ENCODE data around the gene RGS16. TPM values are rescaled to one million over a fixed set of nuclear protein-coding genes. Genes with fewer than 3 reads are reported as not detected.
"Not testable (repeated sequence)": the region's sequence is repeated elsewhere in the genome, so short reads cannot be mapped to it uniquely, and the experiment has no call there.

The RGS16 gene
- total and polyA plus RNA-seq, 7 experiments from 2014 or later: 0.10 to 17.5 (median 0.54) TPM

DNA sequence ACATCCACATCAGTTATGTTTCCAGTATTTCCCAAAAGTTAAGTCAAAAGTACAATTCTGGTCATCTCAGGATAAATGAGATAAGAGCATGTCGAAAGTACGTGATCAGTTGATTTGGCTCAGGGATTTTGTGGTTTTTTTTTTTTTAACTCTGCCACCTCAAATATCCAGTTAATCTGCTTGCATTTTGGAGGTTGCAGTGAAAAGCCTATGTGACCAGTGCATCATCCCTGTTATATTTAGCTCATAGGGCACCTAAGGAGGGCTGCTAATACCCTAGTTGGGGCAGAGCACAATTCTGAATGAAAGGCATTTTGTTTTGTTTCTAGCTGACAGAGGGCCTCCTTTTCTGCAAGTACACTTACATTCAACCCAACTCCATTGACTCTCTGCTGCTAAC is 31.7 kb upstream of the RGS16 start:
- Mint-ChIP-seq H3K27me3 (peaks cover 0 to 40% (median 6%) of the 10 kb centered on the region in 5 donors), H3K27ac (no peak overlapping the region), H3K9me3 (no peaks in the 10 kb centered on the region), H3K4me1 (peaks cover 10 to 22% (median 17%) of the 10 kb centered on the region in 7 donors), H3K36me3 (no peaks in the 10 kb centered on the region), H3K4me3 (no peak overlapping the region)
- Histone ChIP-seq H3K27ac (ENCODE audit: low read depth, low read length) (no peak overlapping the region), H3K9me3 (ENCODE audit: control insufficient read depth in 2 of 3, low read length in 3 of 3) (no peaks in the 10 kb centered on the region), H3K36me3 (ENCODE audit: control insufficient read depth in 2 of 3, insufficient read depth in 3 of 3, low read length in 3 of 3) (no peaks in the 10 kb centered on the region), H3K4me1 (ENCODE audit: control insufficient read depth in 2 of 2, insufficient read depth in 2 of 2, low read length in 2 of 2) (no peaks in the 10 kb centered on the region), H3K27me3 (ENCODE audit: control insufficient read depth in 2 of 2, insufficient read depth in 2 of 2, low read length in 2 of 2) (no peaks in the 10 kb centered on the region), H3K4me3 (ENCODE audit: low read length) (no peak overlapping the region)
- no peak for DNase-seq
- ATAC-seq: no peak
- intact Hi-C loops (cut with micrococcal nuclease): no loop called here
- CTCF ChIA-PET: no interaction called here
- POLR2A ChIA-PET: interaction anchor here (0.6 kb wide), 1 partner anchor 322 kb away, joined by 3 read pairs; no protein-coding TSS in a partner anchor

DNA sequence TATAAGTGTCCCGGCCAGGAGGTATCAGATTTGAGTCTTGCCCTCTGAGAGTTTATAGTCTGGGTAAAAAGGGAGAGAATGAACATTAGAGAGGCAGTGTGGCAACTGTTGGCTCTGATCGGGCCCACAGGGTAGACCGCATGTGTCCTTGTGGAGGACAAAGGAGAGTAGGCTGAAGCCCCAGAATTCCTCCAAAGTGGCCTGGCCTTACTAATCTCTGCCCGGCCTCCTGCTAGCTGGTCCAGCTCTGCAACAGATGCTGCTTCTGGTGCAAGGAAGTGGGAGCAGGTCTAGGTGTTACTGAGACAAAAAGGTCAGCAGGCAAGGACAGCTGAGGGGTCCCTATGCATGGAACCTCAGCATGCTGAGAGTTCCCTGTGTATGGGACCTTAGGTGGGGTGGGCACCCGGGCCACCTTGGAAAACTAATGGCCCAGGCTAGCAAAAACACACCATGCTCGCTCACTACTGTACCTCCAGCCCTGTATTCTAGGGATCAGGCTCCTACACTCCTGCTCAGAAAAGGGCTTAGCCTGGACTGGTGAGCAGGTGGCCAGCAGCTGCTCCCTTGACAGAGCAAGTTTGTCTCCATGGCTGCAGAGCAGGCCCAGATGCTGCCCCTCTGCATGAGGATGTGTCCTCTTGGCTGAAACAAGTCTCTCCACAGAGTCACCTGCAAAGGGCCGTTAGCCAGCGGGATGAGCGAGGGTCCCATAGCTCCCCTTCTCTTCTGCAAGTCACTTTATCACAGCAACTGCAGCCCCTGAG is 30.3 kb upstream of the RGS16 start:
- H3K4me3 ChIP-seq (ENCODE audit: low read length): no peak overlapping the region
- no peak overlapping the region for H3K27ac Mint-ChIP-seq
- intact Hi-C loops (cut with micrococcal nuclease): no loop called here
- no peak overlapping the region for H3K27ac ChIP-seq (ENCODE audit: low read depth, low read length)
- peaks cover 8 to 10% of the 10 kb centered on the region in 2 donors for H3K4me1 ChIP-seq (ENCODE audit: control insufficient read depth in 2 of 2, insufficient read depth in 2 of 2, low read length in 2 of 2)
- ChIA-PET CTCF (no interaction called here), POLR2A (no interaction called here)
- DNase-seq (no peak), ATAC-seq (no peak)
- no peaks in the 10 kb centered on the region for H3K9me3 Mint-ChIP-seq
- H3K36me3 ChIP-seq (ENCODE audit: control insufficient read depth in 2 of 3, insufficient read depth in 3 of 3, low read length in 3 of 3): no peaks in the 10 kb centered on the region
- no peaks in the 10 kb centered on the region for H3K9me3 ChIP-seq (ENCODE audit: control insufficient read depth in 2 of 3, low read length in 3 of 3)
- H3K4me3 Mint-ChIP-seq: no peak overlapping the region
- no peaks in the 10 kb centered on the region for H3K27me3 ChIP-seq (ENCODE audit: control insufficient read depth in 2 of 2, insufficient read depth in 2 of 2, low read length in 2 of 2)
- H3K36me3 Mint-ChIP-seq: no peaks in the 10 kb centered on the region
- H3K27me3 Mint-ChIP-seq: peaks cover 0 to 47% (median 6%) of the 10 kb centered on the region in 5 donors
- H3K4me1 Mint-ChIP-seq: peaks cover 24 to 36% (median 31%) of the 10 kb centered on the region in 7 donors

DNA sequence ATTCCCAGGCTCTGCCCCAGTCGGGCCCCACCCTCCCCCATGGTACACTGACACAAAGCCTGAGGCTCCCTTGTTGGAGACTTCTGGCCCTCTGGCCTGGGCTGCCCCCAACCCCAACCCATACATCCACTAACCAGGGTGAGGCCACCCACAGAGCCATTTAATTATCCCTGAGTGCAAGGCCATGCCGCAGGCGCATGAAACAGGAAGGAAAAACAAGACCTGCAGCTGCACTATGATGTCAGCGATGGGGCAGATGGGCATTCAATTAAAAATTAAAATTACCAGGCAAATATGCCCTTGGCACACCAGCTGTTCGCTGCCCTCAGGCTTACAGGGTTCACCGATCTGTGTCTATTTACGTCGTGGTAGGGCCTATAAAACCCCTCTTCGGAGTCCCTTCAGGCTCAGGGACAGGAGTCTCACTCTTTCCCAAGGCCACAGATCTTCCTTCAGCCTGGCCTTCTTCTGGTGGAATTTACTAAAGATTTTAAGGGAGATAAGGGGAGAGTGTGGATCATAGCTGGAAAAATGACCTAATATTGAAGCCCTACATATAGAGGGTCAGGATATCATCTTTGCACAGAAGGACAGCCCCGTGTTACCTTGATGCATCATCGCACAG is 29.6 kb upstream of the RGS16 start:
- Histone ChIP-seq H3K27ac (ENCODE audit: low read depth, low read length) (no peak overlapping the region), H3K4me1 (ENCODE audit: control insufficient read depth in 2 of 2, insufficient read depth in 2 of 2, low read length in 2 of 2) (peaks cover 13% of the 10 kb centered on the region in 2 donors), H3K36me3 (ENCODE audit: control insufficient read depth in 2 of 3, insufficient read depth in 3 of 3, low read length in 3 of 3) (no peaks in the 10 kb centered on the region), H3K4me3 (ENCODE audit: low read length) (no peak overlapping the region), H3K9me3 (ENCODE audit: control insufficient read depth in 2 of 3, low read length in 3 of 3) (no peaks in the 10 kb centered on the region), H3K27me3 (ENCODE audit: control insufficient read depth in 2 of 2, insufficient read depth in 2 of 2, low read length in 2 of 2) (no peaks in the 10 kb centered on the region)
- CTCF ChIA-PET: no interaction called here
- H3K27ac Mint-ChIP-seq: peak overlapping the region in 1 of 9 donors; percentile 57
- H3K9me3 Mint-ChIP-seq: no peaks in the 10 kb centered on the region
- DNase-seq: no peak
- peaks cover 0 to 49% (median 6%) of the 10 kb centered on the region in 5 donors for H3K27me3 Mint-ChIP-seq
- POLR2A ChIA-PET: no interaction called here
- H3K36me3 Mint-ChIP-seq: no peaks in the 10 kb centered on the region
- H3K4me1 Mint-ChIP-seq: peaks cover 30 to 42% (median 37%) of the 10 kb centered on the region in 7 donors
- no peak overlapping the region for H3K4me3 Mint-ChIP-seq
- ATAC-seq: no peak
- intact Hi-C loops (cut with micrococcal nuclease): no loop called here

DNA sequence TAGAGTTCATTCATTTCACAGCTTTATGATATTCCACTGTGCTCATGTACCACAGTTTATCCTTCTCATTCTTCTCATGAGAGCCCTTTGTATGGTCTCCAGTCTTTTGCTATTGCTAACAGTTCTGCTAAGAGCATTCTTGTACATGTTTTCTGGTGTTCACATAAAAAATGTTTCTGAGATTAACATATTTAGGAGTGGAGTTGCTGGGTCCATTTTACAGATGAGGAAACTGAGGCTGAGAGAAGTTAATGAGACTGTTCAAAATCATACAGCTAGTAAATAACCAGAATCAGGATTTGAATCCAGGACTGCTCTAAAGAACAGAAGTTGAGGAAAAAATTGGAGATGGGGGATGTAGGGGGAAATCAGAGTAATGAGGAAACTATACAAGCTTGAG is 28.8 kb upstream of the RGS16 start:
- H3K4me3 ChIP-seq (ENCODE audit: low read length): no peak overlapping the region
- no peak overlapping the region for H3K27ac ChIP-seq (ENCODE audit: low read depth, low read length)
- Mint-ChIP-seq H3K36me3 (no peaks in the 10 kb centered on the region), H3K4me1 (peaks cover 30 to 42% (median 37%) of the 10 kb centered on the region in 7 donors), H3K9me3 (no peaks in the 10 kb centered on the region), H3K27me3 (peaks cover 0 to 52% (median 6%) of the 10 kb centered on the region in 5 donors), H3K27ac (no peak overlapping the region), H3K4me3 (peak overlapping the region in 1 of 10 donors; percentile 40)
- intact Hi-C loops (cut with micrococcal nuclease): no loop called here
- H3K4me1 ChIP-seq (ENCODE audit: control insufficient read depth in 2 of 2, insufficient read depth in 2 of 2, low read length in 2 of 2): peaks cover 13% of the 10 kb centered on the region in 2 donors
- ChIA-PET CTCF (interaction anchor here (0.6 to 2.4 kb wide), 2 partner anchors 32 to 34 kb away, joined by 3 to 7 read pairs; no protein-coding TSS in a partner anchor), POLR2A (interaction anchor here (0.8 kb wide), 1 partner anchor 29 kb away, joined by 3 read pairs; the partner anchor contains the start of gene RGS16)
- H3K9me3 ChIP-seq (ENCODE audit: control insufficient read depth in 2 of 3, low read length in 3 of 3): no peaks in the 10 kb centered on the region
- ATAC-seq: no peak
- no peaks in the 10 kb centered on the region for H3K27me3 ChIP-seq (ENCODE audit: control insufficient read depth in 2 of 2, insufficient read depth in 2 of 2, low read length in 2 of 2)
- H3K36me3 ChIP-seq (ENCODE audit: control insufficient read depth in 2 of 3, insufficient read depth in 3 of 3, low read length in 3 of 3): no peaks in the 10 kb centered on the region
- no peak for DNase-seq

DNA sequence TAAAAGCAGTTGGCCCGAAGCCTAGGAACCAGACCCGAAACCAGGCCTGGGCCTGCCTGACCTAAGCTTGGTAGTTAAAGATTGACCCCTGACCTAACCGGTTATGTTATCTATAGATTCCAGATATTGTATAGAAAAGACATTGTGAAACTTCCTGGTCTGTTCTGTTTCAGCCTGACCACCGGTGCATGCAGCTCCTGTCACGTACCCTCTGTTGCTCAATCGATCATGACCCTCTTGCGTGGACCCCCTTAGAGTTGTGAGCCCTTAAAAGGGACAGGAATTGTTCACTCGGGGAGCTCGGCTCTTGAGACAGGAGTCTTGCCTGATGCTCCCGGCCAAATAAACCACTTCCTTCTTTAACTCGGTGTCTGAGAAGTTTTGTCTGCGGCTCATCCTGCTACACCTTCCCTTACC is 28.3 kb upstream of the RGS16 start:
- H3K4me3 ChIP-seq (ENCODE audit: low read length); ATAC-seq; H3K36me3 Mint-ChIP-seq; H3K27ac ChIP-seq (ENCODE audit: low read depth, low read length); H3K9me3 ChIP-seq (ENCODE audit: control insufficient read depth in 2 of 3, low read length in 3 of 3); H3K36me3 ChIP-seq (ENCODE audit: control insufficient read depth in 2 of 3, insufficient read depth in 3 of 3, low read length in 3 of 3); H3K27me3 ChIP-seq (ENCODE audit: control insufficient read depth in 2 of 2, insufficient read depth in 2 of 2, low read length in 2 of 2); H3K9me3 Mint-ChIP-seq; intact Hi-C loops (cut with micrococcal nuclease): not testable (repeated sequence)
- POLR2A ChIA-PET: interaction anchor here (0.7 to 0.8 kb wide), 2 partner anchors 22 to 28 kb away, joined by 3 to 5 read pairs; partner anchors contain the start of gene RGS16
- Mint-ChIP-seq H3K27ac (peak overlapping the region in 2 of 9 donors; percentile 64 to 72), H3K27me3 (peaks cover 0 to 49% (median 6%) of the 10 kb centered on the region in 5 donors), H3K4me1 (peaks cover 30 to 42% (median 37%) of the 10 kb centered on the region in 7 donors), H3K4me3 (peak overlapping the region; percentile 17 to 77 (median 50))
- DNase-seq: peak in 1 of 9 donors; percentile 16
- peaks cover 13% of the 10 kb centered on the region in 2 donors for H3K4me1 ChIP-seq (ENCODE audit: control insufficient read depth in 2 of 2, insufficient read depth in 2 of 2, low read length in 2 of 2)
- CTCF ChIA-PET: interaction anchor here (2.4 kb wide), 1 partner anchor 31 kb away, joined by 7 read pairs; no protein-coding TSS in a partner anchor

DNA sequence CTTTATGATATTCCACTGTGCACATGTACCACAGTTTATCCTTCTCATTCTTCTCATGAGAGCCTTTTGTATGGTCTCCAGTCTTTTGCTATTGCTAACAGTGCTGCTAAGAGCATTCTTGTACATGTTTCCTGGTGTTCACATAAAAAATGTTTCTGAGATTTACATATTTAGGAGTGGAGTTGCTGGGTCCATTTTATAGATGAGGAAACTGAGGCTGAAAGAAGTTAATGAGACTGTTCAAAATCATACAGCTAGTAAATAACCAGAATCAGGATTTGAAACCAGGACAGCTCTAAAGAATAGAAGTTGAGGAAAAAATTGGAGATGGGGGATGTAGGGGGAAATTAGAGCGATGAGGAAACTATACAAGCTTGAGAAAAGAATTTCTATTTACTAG is 27.8 kb upstream of the RGS16 start:
- CTCF ChIA-PET: interaction anchor here (2.4 kb wide), 1 partner anchor 31 kb away, joined by 7 read pairs; no protein-coding TSS in a partner anchor

More for the DNA sequence above, 27.8 kb upstream of the RGS16 start:
- Histone ChIP-seq H3K9me3 (ENCODE audit: control insufficient read depth in 2 of 3, low read length in 3 of 3) (no peaks in the 10 kb centered on the region), H3K27me3 (ENCODE audit: control insufficient read depth in 2 of 2, insufficient read depth in 2 of 2, low read length in 2 of 2) (no peaks in the 10 kb centered on the region), H3K36me3 (ENCODE audit: control insufficient read depth in 2 of 3, insufficient read depth in 3 of 3, low read length in 3 of 3) (no peaks in the 10 kb centered on the region), H3K4me1 (ENCODE audit: control insufficient read depth in 2 of 2, insufficient read depth in 2 of 2, low read length in 2 of 2) (peaks cover 13% of the 10 kb centered on the region in 2 donors), H3K4me3 (ENCODE audit: low read length) (no peak overlapping the region), H3K27ac (ENCODE audit: low read depth, low read length) (no peak overlapping the region)
- H3K9me3 Mint-ChIP-seq: no peaks in the 10 kb centered on the region
- H3K4me1 Mint-ChIP-seq: peaks cover 30 to 42% (median 38%) of the 10 kb centered on the region in 7 donors
- ATAC-seq (no peak), DNase-seq (no peak)
- intact Hi-C loops (cut with micrococcal nuclease): loop anchor here in 1 of 2 donors (2.0 kb wide), 1 partner anchor 15 kb away; no protein-coding TSS in a partner anchor
- no peaks in the 10 kb centered on the region for H3K36me3 Mint-ChIP-seq
- no peak overlapping the region for H3K27ac Mint-ChIP-seq
- POLR2A ChIA-PET: interaction anchor here (0.7 kb wide), 1 partner anchor 21 kb away, joined by 5 read pairs; no protein-coding TSS in a partner anchor
- H3K27me3 Mint-ChIP-seq: peaks cover 0 to 51% (median 6%) of the 10 kb centered on the region in 5 donors
- H3K4me3 Mint-ChIP-seq: peak overlapping the region in 4 of 10 donors; percentile 18 to 77 (median 50)

All from naive thymus-derived CD4-positive, alpha-beta T cell (primary cell).